ENCODE results near the gene TMEM260.
"Not testable (repeated sequence)": the region's sequence is repeated elsewhere in the genome, so short reads cannot be mapped to it uniquely, and the experiment has no call there.

TMEM260 gene

GRCh38 chr14:56603648-56604047 is 24.1 kb downstream of the TMEM260 start:
- no peak for DNase-seq

- peak; percentile 7 for DNase-seq
These were observed 29.1 kb downstream of the TMEM260 start for GRCh38 chr14:56608689-56609088.

- not testable (repeated sequence) for DNase-seq
These were observed 32.1 kb downstream of the TMEM260 start for GRCh38 chr14:56611663-56612062.

DNA sequence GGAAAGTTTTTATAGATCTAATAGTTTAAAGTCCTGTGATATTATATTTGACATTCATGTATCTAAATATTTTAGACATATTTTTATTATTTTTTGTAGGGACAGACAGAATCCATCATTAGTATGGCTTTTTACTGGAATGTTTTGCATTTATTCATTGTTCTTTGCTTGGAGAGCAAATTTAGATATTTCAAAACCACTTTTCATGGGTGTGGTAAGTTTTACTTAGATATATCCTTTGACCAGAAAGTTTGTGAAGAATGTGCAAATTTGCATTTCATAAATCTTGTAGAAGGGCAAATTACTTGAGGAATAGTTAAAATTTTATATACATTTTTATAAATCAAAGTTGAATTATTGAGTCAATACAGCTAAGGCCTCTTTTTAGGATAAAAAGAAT is 37.5 kb downstream of the TMEM260 start:
- DNase-seq, result no peak

GRCh38 chr14:56630707-56631106 is 51.1 kb downstream of the TMEM260 start:
- peak; percentile 11 for DNase-seq

DNA sequence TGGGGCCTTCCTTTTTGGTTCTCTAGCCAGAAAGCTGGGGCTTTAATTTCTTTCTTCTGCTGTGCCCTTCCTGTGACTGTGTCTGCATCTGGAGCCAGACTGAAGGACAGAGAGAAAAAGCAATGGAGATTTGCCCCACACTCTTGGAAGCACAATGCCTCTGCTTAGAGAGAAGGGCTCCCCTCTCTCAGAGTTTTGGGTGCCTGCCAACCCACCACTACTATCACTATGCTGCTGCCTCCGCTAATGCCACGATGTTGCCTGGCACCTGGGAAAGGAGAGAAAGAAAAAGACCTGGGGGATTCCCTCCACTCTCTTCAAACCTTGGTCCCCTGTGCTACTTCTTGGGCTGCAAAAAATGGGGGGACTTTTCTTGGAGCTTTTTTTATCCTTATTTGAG is 52.6 kb downstream of the TMEM260 start:
- DNase-seq, result no peak

GRCh38 chr14:56633544-56633943 is 53.9 kb downstream of the TMEM260 start:
- DNase-seq, result no peak

- no peak for DNase-seq
These were observed 55.4 kb downstream of the TMEM260 start for GRCh38 chr14:56635041-56635440.

DNA sequence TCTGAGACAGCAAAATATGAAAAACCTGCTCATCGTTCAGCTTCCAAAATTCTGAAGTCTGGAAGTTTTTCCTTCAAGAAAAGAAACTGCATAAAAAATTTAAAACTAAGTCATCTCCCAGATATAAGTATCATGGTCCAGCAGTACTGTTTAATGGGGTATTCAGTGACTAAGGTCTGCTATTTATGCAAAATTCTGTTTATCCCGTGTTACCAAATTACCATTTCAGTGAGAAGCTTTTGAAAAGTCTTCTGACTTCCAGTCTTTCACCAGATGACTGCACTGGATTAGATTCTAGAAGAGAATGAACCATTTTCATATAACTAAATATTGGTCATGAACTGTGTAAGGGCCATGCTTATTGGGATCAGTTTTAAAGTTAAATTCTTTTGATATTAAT is 67.9 kb downstream of the TMEM260 start:
- DNase-seq, result no peak

GRCh38 chr14:56648508-56649301 is 69.1 kb downstream of the TMEM260 start:
- DNase-seq, result no peak

- no peak for DNase-seq
These were observed 69.8 kb downstream of the TMEM260 start for GRCh38 chr14:56649382-56649781.

- no peak for DNase-seq
These were observed 70.5 kb downstream of the TMEM260 start for GRCh38 chr14:56650048-56650447.

- DNase-seq, result no peak
These were observed 71.4 kb downstream of the TMEM260 start for GRCh38 chr14:56650979-56651378.

- DNase-seq, result no peak
These were observed 78.0 kb downstream of the TMEM260 start for GRCh38 chr14:56657604-56658003.

DNA sequence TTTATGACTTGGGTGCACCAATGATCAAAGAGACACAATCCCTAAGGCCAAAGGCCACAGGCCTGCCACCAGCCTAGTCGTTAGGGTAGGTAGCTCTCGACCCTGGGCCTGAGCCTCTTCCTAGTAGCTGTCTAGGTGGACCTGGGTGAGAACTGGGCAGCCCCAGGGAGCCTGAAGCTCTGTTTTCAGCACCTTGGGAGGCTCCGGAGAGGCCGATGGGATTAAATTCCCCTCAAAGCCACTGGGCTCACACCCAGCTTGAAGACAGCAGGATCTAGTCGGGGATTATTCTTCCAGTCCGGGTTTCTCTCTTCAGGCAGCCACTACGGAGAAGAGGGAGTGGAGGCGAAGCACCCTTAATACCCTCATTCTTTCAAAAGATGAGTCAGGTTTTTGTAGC is 79.8 kb downstream of the TMEM260 start:
- no peak for DNase-seq

DNA sequence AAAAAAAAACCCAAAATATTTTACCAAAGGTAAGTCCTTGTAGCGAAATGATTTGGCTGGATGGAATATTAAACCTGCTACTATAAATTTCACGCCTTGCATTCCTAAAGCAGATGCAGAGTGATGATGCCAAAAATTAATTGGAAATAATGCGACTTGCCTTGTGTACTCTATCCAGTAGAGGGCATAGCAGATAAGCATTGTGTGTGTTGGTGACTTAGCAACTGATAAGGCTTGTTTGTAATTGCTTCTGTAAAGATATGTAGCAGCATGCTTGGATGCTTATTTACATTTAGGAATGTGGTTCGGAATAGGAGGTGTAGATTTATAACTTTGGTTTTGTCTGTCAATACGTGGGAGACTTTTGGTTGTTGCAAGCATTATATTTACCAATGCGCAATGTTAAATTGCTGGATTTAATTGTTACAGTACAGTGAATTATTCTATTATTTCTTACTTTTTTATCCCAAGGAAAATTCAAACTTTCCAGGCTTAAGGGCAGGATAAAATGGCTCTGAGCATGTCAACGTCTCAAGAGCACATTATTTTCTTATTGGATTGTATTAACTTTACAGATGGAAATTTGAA is 80.5 kb downstream of the TMEM260 start:
- peak; percentile 41 for DNase-seq

GRCh38 chr14:56660677-56661389 is 81.2 kb downstream of the TMEM260 start:
- DNase-seq, result no peak

GRCh38 chr14:56661478-56661877 is 81.9 kb downstream of the TMEM260 start:
- DNase-seq, result no peak

GRCh38 chr14:56664811-56665421 is 85.3 kb downstream of the TMEM260 start:
- no peak for DNase-seq

GRCh38 chr14:56666294-56666693 is 86.7 kb downstream of the TMEM260 start:
- DNase-seq, result no peak

DNA sequence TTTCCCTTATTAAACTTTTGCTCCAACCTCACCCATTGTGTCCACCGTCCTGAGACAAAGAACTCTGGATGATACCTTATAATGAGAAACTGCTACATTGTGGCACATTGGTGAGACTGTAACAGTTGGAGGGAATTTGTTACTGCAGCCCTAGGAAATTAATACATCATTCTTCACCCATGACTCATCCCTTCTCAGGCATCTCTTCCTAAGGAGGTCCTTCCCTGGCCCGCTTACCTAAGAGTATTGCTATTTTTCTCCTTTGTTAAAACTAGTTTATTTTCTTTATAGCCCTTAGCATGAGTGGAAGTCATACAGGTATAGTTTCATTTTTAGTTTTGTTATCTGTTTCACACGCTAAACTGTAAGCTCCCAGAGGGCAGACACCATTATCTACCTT is 87.1 kb downstream of the TMEM260 start:
- DNase-seq, result peak; percentile 70

DNA sequence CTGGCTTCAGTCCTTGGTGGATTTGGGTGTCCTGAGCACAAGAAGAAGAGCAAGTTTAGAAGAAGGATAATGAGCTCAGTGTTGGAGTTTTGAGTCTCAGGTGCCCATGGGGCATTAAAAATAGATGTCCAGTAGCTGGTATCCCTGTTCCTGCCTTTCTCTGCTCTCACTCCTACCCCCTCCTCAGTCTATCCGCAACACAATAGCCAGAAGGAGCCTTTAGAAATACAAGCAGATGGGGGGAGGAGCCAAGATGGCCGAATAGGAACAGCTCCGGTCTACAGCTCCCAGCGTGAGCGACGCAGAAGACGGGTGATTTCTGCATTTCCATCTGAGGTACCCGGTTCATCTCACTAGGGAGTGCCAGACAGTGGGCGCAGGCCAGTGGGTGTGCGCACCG is 87.7 kb downstream of the TMEM260 start:
- DNase-seq, result not testable (repeated sequence)

DNA sequence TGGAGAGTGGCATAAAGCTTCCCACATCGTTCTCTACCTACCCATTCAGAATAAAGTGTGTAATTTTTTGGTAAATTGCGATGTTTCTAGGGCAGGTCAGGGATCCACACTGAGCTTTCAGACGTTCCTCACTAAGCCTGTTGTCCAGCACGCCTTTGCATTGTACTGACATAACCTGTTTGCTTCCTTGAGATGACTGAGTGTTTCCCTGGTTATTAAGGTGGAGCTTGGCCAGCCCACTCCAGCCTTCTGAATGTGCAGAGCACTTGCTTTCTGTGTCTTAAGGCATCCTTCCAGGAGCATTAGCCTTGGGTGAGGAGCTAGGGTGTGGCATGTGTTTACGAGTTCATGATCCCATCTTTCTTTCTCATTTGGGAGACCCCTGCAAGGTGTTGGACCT is 96.4 kb downstream of the TMEM260 start:
- DNase-seq, result no peak

DNA sequence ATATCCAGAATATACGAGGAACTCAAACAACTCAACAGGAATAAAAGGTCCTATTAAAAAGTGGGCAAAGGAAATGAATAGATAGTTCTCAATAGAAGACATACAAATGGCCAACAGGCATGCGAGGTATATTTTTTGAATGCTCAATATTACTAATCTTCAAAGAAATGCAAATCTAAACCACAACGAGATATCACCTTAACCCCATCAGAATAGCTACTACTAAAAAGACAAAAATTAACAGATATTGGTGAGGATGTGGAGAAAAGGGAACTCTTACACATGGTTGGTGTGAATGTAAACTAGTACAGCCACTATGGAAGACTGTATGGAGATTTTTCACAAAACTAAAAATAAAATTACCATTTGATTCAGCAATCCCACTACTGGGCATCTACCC is 99.2 kb downstream of the TMEM260 start:
- no peak for DNase-seq
